RWPE2 (cell line): Measurements from ENCODE around the gene TRIM5.
"Not testable (repeated sequence)": the region's sequence is repeated elsewhere in the genome, so short reads cannot be mapped to it uniquely, and the experiment has no call there.

Experiments used
- ATAC-seq: fragments of 200-7000 bp; cut with Tn5 transposase; 3 replicates; pipeline ENCODE4 v1.9.1; 2021; ENCODE audit warnings: low read depth
- DNase-seq: peaks from one replicate; pipeline ENCODE4 v3.0.0-alpha.2; 2020; ENCODE audit warnings: low spot score
- H3K27ac ChIP-seq: fragments of 450-650 bp; 2 replicates; pipeline ENCODE4 v1.5.1; 2017; ENCODE audit warnings: mild to moderate bottlenecking; ENCODE audit not compliant: poor library complexity, severe bottlenecking
- H3K27me3 ChIP-seq: fragments of 250-450 bp; sonication (Bioruptor Pico); 2 replicates; pipeline ENCODE4 v1.5.1; 2021; ENCODE audit warnings: mild to moderate bottlenecking, moderate library complexity; ENCODE audit not compliant: insufficient read depth, poor library complexity, severe bottlenecking
- H3K36me3 ChIP-seq: fragments of 250-450 bp; sonication (Bioruptor Pico); 2 replicates; pipeline ENCODE4 v1.5.1; 2020; ENCODE audit warnings: low read depth, mild to moderate bottlenecking, moderate library complexity
- H3K4me1 ChIP-seq: fragments of 250-450 bp; sonication (Bioruptor Pico); 2 replicates; pipeline ENCODE4 v1.5.1; 2021; ENCODE audit warnings: mild to moderate bottlenecking, moderate library complexity; ENCODE audit not compliant: insufficient read depth, poor library complexity, severe bottlenecking
- H3K4me3 ChIP-seq: fragments of 250-450 bp; sonication (Bioruptor Pico); 2 replicates; pipeline ENCODE4 v1.5.1; 2021; ENCODE audit warnings: mild to moderate bottlenecking, moderate library complexity; ENCODE audit not compliant: severe bottlenecking
- H3K9me3 ChIP-seq: fragments of 250-450 bp; sonication (Bioruptor Pico); 2 replicates; pipeline ENCODE4 v1.5.1; 2021; ENCODE audit warnings: mild to moderate bottlenecking, moderate library complexity; ENCODE audit not compliant: severe bottlenecking
- CTCF ChIP-seq: fragments of 450-650 bp; IDR thresholded peaks from one replicate; pipeline ENCODE4 v1.5.1; 2017; ENCODE audit warnings: mild to moderate bottlenecking, moderate library complexity; ENCODE audit not compliant: poor library complexity, severe bottlenecking

The TRIM5 gene

GRCh38 chr11:5719703-5720495 lies 35.0 kb upstream of the TRIM5 start:
- no peaks in the 10 kb centered on the region for H3K4me1 ChIP-seq
- DNase-seq (no peak), ATAC-seq (no peak)
- H3K4me3 ChIP-seq, result no peak overlapping the region
- no peaks in the 10 kb centered on the region for H3K27me3 ChIP-seq
- H3K27ac ChIP-seq, result no peak overlapping the region
- no peaks in the 10 kb centered on the region for H3K36me3 ChIP-seq
- H3K9me3 ChIP-seq, result no peaks in the 10 kb centered on the region
- TF ChIP-seq CTCF, result no peak

- H3K4me1 ChIP-seq, H3K36me3 ChIP-seq, ATAC-seq, DNase-seq, H3K9me3 ChIP-seq, H3K27ac ChIP-seq, H3K27me3 ChIP-seq, H3K4me3 ChIP-seq: not testable (repeated sequence)
These were observed 31.6 kb upstream of the TRIM5 start for GRCh38 chr11:5716518-5716917.

GRCh38 chr11:5713695-5714094 lies 28.8 kb upstream of the TRIM5 start:
- no peak for DNase-seq
- no peak for ATAC-seq
- no peak for TF ChIP-seq CTCF
- Histone ChIP-seq H3K27ac (no peak overlapping the region), H3K9me3 (no peaks in the 10 kb centered on the region), H3K4me3 (no peak overlapping the region), H3K27me3 (no peaks in the 10 kb centered on the region), H3K36me3 (no peaks in the 10 kb centered on the region), H3K4me1 (no peaks in the 10 kb centered on the region)

- ATAC-seq (peak; percentile 46; the same call in 1 of the 3 replicates), DNase-seq (no peak)
- Histone ChIP-seq H3K27ac (no peak overlapping the region), H3K4me3 (no peak overlapping the region), H3K36me3 (no peaks in the 10 kb centered on the region), H3K4me1 (no peaks in the 10 kb centered on the region), H3K9me3 (no peaks in the 10 kb centered on the region), H3K27me3 (no peaks in the 10 kb centered on the region)
- peak; percentile 56 for TF ChIP-seq CTCF
These were observed 27.6 kb upstream of the TRIM5 start for GRCh38 chr11:5712507-5712906.

- no peak for DNase-seq
- no peak for TF ChIP-seq CTCF
- Histone ChIP-seq H3K27ac (no peak overlapping the region), H3K36me3 (no peaks in the 10 kb centered on the region), H3K9me3 (no peaks in the 10 kb centered on the region), H3K4me1 (no peaks in the 10 kb centered on the region), H3K4me3 (no peak overlapping the region), H3K27me3 (no peaks in the 10 kb centered on the region)
- peak; percentile 31; the same call in 1 of the 3 replicates for ATAC-seq
These were observed 20.8 kb upstream of the TRIM5 start for GRCh38 chr11:5705688-5706087.
